Right lobe of liver (tissue), 4 donors: ENCODE data around the gene LRRC55.

Experiments
- CTCF ChIP-seq, 4 donors: fragments of 200-600 bp in 3 of 4; fragments of 450-650 bp in 1 of 4; IDR thresholded peaks; one replicate each; pipeline versions ENCODE4 v1.5.1 to v1.8.0; 2016 to 2022; ENCODE audit warnings: antibody characterized with exemption in 4 of 4, mild to moderate bottlenecking in 2 of 4
- POLR2A ChIP-seq: fragments of 450-650 bp; IDR thresholded peaks from one replicate; pipeline ENCODE4 v1.6.1; 2017; ENCODE audit warnings: antibody characterized with exemption, mild to moderate bottlenecking
- donor health status: DM: no; HTN: no; CAD: no.
- donor health status: DM: no; HTN: no; CAD: no.
- donor health status: DM: no; HTN: yes; CAD: no.

DNA sequence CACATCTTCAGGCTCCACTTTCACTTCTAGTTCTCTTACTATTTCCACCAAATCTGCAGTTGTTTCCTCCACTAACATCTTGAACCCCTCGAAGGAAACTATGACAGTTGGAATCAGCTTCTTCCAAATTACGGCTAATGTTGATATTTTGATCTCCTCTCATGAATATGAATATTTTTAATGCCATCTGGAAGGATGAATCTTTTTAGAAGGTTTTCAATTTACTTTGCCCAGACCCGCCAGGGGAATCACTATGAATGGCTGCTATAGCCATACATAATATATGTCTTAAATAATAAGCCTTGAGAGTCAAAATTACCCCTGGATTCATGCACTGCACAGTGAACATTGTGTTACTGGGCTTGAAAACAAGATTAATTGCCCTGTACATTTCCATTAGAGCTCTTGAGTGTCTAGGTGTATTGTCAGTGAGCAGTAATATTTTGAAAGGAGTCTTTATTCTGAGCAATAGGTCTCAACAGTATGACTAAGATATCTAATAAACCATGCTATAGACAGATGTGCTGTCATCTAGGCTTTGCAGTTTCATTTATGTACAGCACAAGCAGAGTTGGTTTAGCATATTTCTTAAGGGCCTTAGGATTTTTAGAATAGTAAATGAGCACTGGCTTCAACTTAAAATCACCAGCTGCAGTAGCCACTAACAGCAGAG lies 48.3 kb upstream of the LRRC55 start:
- TF ChIP-seq CTCF (IDR thresholded peaks at IDR 0.05) (no peak), POLR2A (no peak)
